Loucy (cell line): Measurements from ENCODE around the gene PKM.

ENCODE experiments used
- CTCF ChIP-seq: fragments of 200-600 bp; sonication (generic); conservative IDR thresholded peaks from 2 replicates; pipeline ENCODE4 v1.5.1; 2014; ENCODE audit warnings: mild to moderate bottlenecking, antibody characterized with exemption, low read length
- EZH2phosphoT487 ChIP-seq: fragments of 200-600 bp; IDR thresholded peaks from 2 replicates; pipeline ENCODE4 v1.6.1; 2018; ENCODE audit warnings: antibody characterized with exemption, mild to moderate bottlenecking, moderate library complexity, borderline replicate concordance

- peak; percentile 92 for TF ChIP-seq CTCF
- no peak for TF ChIP-seq EZH2phosphoT487
Measured at GRCh38 chr15:72199721-72200212, 31.2 kb downstream of the PKM start.
